ENCODE measurements around the gene BCAS3.

- TF ChIP-seq EZH2 (IDR thresholded peaks at IDR 0.05; ENCODE audit: insufficient read depth, poor library complexity, severe bottlenecking) (no peak), EZH2phosphoT487 (IDR thresholded peaks at IDR 0.05; ENCODE audit: insufficient read depth, low read depth) (no peak)
These were observed 717.8 kb downstream of the BCAS3 start for GRCh38 chr17:61395409-61395982.
